Hematopoietic multipotent progenitor cell treated with erythropoietin and hydrocortisone succinate and interleukin-3 and kit ligand, for 15 days (in vitro differentiated cells): Measurements from ENCODE around the gene TMEM233.

Experiments used
- DNase-seq: peaks from one replicate; pipeline ENCODE4 v3.0.0-alpha.2; 2015; ENCODE audit warnings: low spot score

Gene TMEM233

GRCh38 chr12:119659289-119659897 lies 65.8 kb downstream of the TMEM233 start:
- DNase-seq, result peak; percentile 78

DNA sequence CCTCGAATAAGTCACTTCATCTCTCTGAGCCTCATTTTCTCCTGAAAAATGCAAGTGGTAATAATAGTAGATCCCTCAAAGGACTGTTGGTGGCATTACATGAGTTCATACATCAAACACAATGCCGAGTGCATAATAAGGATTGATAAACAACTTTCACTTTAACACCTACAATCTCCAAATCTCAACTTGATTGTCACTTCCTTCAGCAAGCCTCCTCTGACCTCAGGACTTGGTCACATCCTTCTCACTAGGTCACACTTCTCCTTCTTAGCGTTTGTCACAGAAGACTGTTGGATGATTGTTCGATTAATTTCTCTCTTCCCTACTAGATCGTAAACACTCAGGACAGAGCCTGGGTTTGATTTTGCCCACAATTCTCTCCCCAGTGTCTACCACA lies 66.5 kb downstream of the TMEM233 start:
- DNase-seq, result no peak

DNA sequence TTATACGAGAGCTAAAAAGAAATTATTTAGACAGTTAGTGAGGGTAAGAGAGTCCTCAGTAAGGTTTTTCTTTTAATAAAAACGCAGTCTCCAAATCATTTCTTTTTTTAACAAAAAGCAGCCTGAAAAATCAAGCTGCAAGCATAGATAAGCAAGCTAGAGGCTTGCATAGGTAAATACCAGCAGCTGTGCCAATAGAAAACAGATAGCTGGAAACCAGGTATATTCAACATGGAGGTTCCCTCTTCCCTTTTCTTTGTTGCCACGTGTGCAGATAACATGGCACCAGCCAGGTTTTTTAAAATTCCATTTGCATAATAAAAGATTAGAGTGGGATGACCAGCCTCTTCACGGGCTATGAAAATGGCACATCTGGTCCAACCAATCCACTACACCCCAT lies 68.3 kb downstream of the TMEM233 start:
- peak; percentile 17 for DNase-seq

DNA sequence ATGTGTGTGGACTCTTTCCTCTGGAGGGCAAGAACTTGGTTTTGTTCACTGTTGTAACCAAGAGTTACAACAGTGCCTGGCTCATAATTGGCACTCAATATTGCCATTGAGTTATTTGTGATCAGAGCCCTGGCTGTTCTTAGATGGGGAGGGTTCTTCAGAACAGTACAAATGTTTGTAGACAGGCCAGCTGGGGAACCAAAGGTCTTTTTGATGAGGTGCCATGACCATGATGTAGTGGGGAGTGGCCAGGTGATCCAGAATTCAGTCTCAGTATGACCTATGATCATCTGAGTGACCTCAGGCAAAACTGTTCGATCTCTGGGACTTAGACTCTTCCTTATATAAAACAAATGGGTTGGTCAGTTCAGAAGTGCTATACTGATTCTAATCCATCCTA lies 71.1 kb downstream of the TMEM233 start:
- peak; percentile 24 for DNase-seq

- DNase-seq, result peak; percentile 94
These were observed 71.8 kb downstream of the TMEM233 start for GRCh38 chr12:119665164-119665929.

DNA sequence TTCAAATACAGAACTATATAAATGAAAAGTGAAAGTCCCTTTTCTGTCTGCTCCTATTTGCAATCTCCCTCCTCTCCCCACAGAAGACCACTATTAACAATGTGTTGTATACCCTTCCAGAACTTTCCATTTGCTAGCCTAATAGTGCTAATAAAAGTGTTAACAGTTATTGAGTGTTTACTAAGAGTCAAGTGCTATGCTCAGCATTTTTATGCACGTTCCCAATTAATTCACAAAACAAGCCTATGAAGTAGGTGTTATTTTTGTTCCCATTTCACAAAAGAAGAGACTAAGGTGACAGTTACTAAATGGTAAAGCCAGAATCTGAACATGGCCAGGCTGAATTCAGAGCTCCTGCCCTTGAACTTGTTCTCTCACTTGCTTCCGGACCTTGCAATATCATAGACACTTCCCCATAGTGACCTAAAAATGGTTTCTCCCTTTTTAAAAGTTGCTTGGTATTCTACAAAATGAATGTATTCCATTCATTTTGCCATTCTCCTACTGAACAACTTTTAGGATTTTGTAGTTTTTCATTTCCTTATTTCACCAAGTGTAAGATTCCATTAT lies 72.7 kb downstream of the TMEM233 start:
- DNase-seq, result peak; percentile 43

GRCh38 chr12:119666900-119667576 lies 73.5 kb downstream of the TMEM233 start:
- DNase-seq, result no peak

- DNase-seq, result peak; percentile 99
These were observed 74.2 kb downstream of the TMEM233 start, which contains the start of gene PRKAB1 for GRCh38 chr12:119667577-119668323. Gene PRKAB1 (plus strand): TSS chr12:119668133. CDS start chr12:119668245, 112 bp downstream.

DNA sequence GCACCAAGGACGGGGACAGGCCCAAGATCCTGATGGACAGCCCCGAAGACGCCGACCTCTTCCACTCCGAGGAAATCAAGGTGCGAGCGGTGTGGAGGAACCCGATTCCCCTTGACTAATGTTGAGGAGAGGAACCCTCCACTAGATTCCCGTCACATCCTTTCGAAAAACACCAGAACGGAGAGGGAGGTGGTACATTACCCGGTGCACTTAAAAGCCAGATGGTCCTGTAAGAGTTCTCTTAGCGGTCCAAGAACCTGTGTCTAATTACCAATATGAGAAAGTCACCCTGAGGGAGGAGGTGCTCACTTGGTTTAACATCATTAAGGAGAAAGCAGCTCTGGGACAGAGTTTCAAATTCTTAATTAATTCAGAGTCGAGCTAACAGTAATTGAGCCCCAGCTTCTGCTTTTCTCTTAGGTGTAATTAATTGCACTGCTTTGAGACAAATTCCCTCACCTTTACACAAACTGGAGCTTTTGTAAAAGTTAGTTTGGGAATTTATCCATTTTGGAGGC lies 74.8 kb downstream of the TMEM233 start:
- DNase-seq, result peak; percentile 40

DNA sequence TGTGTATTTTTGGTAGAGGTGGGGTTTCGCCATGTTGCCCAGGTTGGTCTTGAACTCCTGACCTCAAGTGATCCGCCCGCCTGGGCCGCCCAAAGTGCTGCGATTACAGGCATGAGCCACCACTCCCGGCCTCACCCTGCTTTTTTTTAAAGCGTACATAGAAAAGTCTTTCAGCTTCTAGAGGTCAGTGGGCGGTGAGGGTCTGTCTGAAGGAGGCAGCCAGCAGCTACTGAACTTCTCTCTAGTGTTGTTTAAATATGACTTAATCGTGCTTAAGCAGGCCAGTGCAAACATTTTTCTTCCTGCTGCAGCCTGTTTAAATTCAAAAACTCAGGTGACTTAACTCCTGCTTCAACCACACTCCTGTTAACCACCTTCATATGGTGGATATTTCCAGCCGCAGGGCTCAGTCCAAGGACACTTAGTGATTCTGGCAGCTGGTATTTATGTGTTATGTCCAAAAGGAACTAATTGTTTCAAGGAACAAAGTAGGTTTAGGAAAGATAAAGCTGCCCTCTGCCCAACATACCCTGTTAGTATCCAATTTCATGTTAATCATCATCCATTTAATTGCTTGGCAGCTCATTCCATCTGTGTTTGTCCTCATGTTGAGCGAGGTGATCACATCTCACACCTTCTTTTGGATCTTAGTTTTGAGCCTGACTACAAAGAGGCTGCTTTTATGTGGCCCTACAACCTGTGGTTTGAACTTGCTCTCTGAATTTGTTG lies 76.3 kb downstream of the TMEM233 start:
- DNase-seq, result peak; percentile 39

DNA sequence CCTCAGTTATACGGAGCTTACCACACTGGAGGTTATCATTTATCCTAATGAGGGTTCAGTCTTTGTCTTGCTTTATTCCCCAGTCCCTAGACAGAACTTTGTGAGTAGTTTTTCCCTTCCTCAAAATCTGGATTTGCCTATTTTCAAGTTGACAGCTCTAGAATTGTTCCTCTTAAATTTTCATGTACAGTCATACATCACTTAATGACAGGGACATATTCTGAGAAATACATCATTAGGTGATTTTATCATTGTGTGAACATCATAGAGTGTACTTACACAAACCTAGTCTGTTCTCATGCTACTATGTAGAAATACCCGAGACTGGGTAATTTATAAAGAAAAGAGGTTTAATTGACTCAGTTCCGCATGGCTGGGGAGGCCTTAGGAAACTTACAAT lies 77.5 kb downstream of the TMEM233 start:
- peak; percentile 28 for DNase-seq

GRCh38 chr12:119672194-119672593 lies 78.6 kb downstream of the TMEM233 start:
- peak; percentile 67 for DNase-seq

- DNase-seq, result no peak
These were observed 80.1 kb downstream of the TMEM233 start for GRCh38 chr12:119673634-119674033.

DNA sequence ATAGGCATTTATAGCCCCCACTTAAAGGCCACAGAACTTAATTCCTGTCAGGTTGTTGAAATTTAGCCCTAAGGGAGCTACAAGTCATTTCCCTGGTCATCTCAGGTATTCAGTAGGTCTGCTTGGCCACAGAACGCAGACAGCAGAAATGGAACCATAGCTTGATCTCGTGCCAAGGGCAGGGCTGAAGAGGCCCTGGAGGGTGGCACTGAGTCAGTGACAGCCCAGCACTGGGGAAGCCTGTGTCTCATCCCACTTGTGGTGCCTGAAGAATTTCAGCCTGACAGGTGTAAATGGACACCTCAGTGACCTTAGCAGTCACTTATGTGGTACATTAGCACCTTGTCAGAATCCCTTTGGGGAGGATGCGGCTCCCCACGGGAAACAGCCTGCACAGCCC lies 81.0 kb downstream of the TMEM233 start:
- DNase-seq, result peak; percentile 37

- DNase-seq, result no peak
These were observed 82.4 kb downstream of the TMEM233 start for GRCh38 chr12:119676022-119676421.

DNA sequence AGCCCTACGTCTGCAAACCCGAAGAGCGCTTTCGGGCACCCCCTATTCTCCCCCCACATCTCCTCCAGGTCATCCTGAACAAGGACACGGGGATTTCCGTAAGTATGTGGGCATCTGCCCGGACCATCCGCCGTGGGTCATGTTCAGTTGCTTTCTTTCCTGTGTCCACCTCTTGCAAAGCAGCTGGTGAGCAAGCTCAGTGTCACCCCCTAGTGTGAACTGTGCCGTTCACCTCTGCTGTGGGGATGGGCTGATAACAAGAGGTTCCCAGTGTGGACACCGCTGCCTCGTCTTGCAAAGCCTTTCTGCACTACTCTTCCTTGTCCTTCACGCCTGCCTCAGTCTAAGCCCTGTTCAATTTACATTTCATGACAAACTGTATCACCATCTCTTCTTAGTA lies 83.0 kb downstream of the TMEM233 start:
- no peak for DNase-seq

GRCh38 chr12:119678459-119678858 lies 84.9 kb downstream of the TMEM233 start:
- no peak for DNase-seq

- no peak for DNase-seq
These were observed 85.5 kb downstream of the TMEM233 start for GRCh38 chr12:119679081-119679480.

GRCh38 chr12:119679490-119679889 lies 85.9 kb downstream of the TMEM233 start:
- no peak for DNase-seq

GRCh38 chr12:119681111-119681510 lies 87.5 kb downstream of the TMEM233 start:
- no peak for DNase-seq
